Measurements from ENCODE around the gene ACTR1A. TPM values are rescaled to one million over a fixed set of nuclear protein-coding genes. Genes with fewer than 3 reads are reported as not detected.
"Not testable (repeated sequence)": the region's sequence is repeated elsewhere in the genome, so short reads cannot be mapped to it uniquely, and the experiment has no call there.

Gene ACTR1A
- total and polyA plus RNA-seq, 2 donors: 60.2 to 63.7 TPM

DNA sequence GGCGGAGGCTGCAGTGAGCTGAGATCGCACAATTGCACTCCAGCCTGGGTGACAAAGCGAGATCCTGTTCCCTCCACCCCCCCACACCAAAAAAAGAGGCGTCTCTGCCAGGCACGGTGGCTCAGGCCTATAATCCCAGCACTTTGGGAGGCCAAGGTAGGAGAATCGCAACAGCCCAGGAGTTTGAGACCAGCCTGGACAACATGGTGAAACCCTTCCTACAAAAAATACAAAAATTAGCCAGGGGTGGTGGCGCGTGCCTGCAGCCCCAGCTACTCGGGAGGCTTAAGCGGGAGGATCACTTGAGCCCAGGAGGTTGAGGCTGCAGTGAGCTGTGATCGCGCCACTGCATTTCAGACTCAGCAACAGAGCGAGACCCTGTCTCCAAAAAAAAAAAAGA is 1.8 kb downstream of the ACTR1A start:
- peaks cover 10 to 23% of the 10 kb centered on the region in 2 donors for H3K4me1 ChIP-seq (ENCODE audit: control insufficient read depth in 2 of 2, insufficient read depth in 2 of 2, low read length in 2 of 2)
- 99% methylated on average over 13 of the region's 13 CpGs for WGBS

DNA sequence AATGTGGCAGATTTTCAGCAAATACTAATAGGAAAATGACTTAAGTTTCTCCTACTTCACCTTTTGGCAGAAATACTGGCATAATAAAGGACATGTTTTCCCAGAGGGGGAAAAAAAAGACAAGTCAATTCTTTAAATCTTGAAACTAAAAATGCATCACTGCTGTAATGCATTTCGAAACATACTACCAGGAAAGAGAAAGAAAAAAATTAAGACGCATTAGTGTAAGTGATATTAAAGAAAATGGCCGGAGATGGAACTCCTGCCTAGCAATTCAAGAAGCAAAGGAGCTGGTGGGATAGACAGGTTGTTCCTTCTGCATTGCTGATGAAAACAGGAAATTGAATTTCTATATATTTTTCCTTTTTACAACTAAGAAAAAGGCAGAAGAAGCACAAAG is 3.2 kb downstream of the ACTR1A start:
- Histone ChIP-seq H3K4me3 (ENCODE audit: low read length in 2 of 2) (no peak overlapping the region), H3K9me3 (ENCODE audit: control insufficient read depth in 2 of 2, insufficient read depth in 1 of 2, low read length in 1 of 2) (peaks cover 1 to 3% of the 10 kb centered on the region in 2 donors), H3K27ac (ENCODE audit: low read depth in 1 of 2, low read length in 1 of 2) (no peak overlapping the region), H3K4me1 (ENCODE audit: control insufficient read depth in 2 of 2, insufficient read depth in 2 of 2, low read length in 2 of 2) (peaks cover 4 to 14% of the 10 kb centered on the region in 2 donors), H3K36me3 (ENCODE audit: control insufficient read depth in 2 of 2, insufficient read depth in 2 of 2, low read length in 1 of 2) (peaks cover 3 to 13% of the 10 kb centered on the region in 2 donors), H3K27me3 (ENCODE audit: control insufficient read depth in 2 of 2, insufficient read depth in 1 of 2, low read length in 1 of 2) (no peaks in the 10 kb centered on the region)
- 99% methylated on average over 3 of the region's 3 CpGs for WGBS
- no peak for DNase-seq (ENCODE audit: low read depth in 6 of 9, low spot score in 9 of 9)

More for the DNA sequence above, 1.8 kb downstream of the ACTR1A start:
- not testable (repeated sequence) for DNase-seq (ENCODE audit: low read depth in 6 of 9, low spot score in 9 of 9); H3K27me3 ChIP-seq (ENCODE audit: control insufficient read depth in 2 of 2, insufficient read depth in 1 of 2, low read length in 1 of 2); H3K9me3 ChIP-seq (ENCODE audit: control insufficient read depth in 2 of 2, insufficient read depth in 1 of 2, low read length in 1 of 2); H3K4me3 ChIP-seq (ENCODE audit: low read length in 2 of 2); H3K27ac ChIP-seq (ENCODE audit: low read depth in 1 of 2, low read length in 1 of 2)
- H3K36me3 ChIP-seq (ENCODE audit: control insufficient read depth in 2 of 2, insufficient read depth in 2 of 2, low read length in 1 of 2): peaks cover 3 to 13% of the 10 kb centered on the region in 2 donors

DNA sequence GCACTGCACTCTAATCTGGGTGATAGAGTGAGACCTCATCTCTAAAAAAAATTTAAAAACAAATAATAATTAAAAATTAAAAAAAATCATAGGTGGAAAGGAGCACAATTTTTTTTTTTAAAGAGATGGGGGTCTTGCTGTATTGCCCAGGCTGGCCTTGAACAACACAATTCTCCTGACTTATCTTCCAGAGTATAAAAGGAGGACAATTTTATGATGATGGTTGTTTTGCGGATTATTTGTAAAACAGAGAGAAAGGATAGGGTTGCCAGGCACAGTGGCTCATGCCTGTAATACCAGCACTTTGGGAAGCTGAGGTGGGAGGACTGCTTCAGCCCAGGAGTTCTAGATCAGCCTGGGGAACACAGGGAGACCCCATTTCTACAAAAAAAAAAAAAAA is 5.0 kb downstream of the ACTR1A start:
- Histone ChIP-seq H3K36me3 (ENCODE audit: control insufficient read depth in 2 of 2, insufficient read depth in 2 of 2, low read length in 1 of 2) (peaks cover 3 to 14% of the 10 kb centered on the region in 2 donors), H3K4me1 (ENCODE audit: control insufficient read depth in 2 of 2, insufficient read depth in 2 of 2, low read length in 2 of 2) (peaks cover 4 to 10% of the 10 kb centered on the region in 2 donors), H3K9me3 (ENCODE audit: control insufficient read depth in 2 of 2, insufficient read depth in 1 of 2, low read length in 1 of 2) (peaks cover 1 to 3% of the 10 kb centered on the region in 2 donors), H3K27ac (ENCODE audit: low read depth in 1 of 2, low read length in 1 of 2) (no peak overlapping the region), H3K4me3 (ENCODE audit: low read length in 2 of 2) (no peak overlapping the region), H3K27me3 (ENCODE audit: control insufficient read depth in 2 of 2, insufficient read depth in 1 of 2, low read length in 1 of 2) (no peaks in the 10 kb centered on the region)
- no peak for DNase-seq (ENCODE audit: low read depth in 6 of 9, low spot score in 9 of 9)
- WGBS: 98% methylated on average over 1 of the region's 1 CpG

DNA sequence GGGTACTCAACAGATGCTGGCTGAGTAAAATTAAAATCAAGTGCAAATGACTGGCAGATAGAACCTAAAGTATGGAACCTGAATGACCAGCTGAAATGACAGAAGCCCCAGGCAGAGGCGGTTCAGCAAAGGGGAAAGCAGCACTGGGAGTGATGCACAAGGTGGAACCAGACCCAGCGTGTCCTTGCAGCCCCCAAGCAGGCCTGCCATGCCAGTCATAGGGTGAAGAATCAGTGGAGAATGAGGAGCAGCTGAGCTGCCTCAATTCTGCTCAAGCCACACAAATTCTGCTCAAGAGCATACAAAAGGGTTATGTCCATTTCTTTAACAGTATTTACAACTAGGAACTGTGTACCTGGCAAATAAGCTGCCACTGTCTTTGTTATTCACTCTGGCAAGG is 8.7 kb downstream of the ACTR1A start:
- 98% methylated on average over 2 of the region's 2 CpGs for WGBS

DNA sequence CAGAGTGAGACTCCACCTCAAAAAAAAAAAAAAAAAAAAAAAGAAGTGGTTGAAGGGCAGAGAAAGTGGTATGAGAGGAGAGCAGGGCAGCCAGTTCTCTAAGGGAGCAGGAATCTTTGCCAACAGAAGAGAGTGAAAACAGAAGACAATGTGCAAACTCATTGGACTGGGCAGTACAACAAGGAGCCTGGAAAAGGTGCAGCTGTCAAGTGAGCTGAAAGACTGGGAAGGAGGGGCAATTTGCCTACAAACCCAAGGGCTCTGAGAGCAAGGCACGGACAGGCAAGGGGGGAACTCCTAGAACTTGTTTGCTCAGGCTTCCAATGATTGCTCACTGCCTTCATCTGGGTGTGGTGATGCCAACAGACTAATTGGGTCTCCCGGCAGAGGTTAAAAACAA is 9.5 kb downstream of the ACTR1A start:
- H3K9me3 ChIP-seq (ENCODE audit: control insufficient read depth in 2 of 2, insufficient read depth in 1 of 2, low read length in 1 of 2): no peaks in the 10 kb centered on the region
- DNase-seq (ENCODE audit: low read depth in 6 of 9, low spot score in 9 of 9): no peak
- 92% methylated on average over 2 of the region's 2 CpGs for WGBS
- peaks cover 30 to 40% of the 10 kb centered on the region in 2 donors for H3K36me3 ChIP-seq (ENCODE audit: control insufficient read depth in 2 of 2, insufficient read depth in 2 of 2, low read length in 1 of 2)
- H3K27me3 ChIP-seq (ENCODE audit: control insufficient read depth in 2 of 2, insufficient read depth in 1 of 2, low read length in 1 of 2): no peaks in the 10 kb centered on the region
- H3K27ac ChIP-seq (ENCODE audit: low read depth in 1 of 2, low read length in 1 of 2): no peak overlapping the region
- H3K4me3 ChIP-seq (ENCODE audit: low read length in 2 of 2): no peak overlapping the region
- H3K4me1 ChIP-seq (ENCODE audit: control insufficient read depth in 2 of 2, insufficient read depth in 2 of 2, low read length in 2 of 2): no peaks in the 10 kb centered on the region

More for the DNA sequence above, 8.7 kb downstream of the ACTR1A start:
- no peak overlapping the region for H3K4me3 ChIP-seq (ENCODE audit: low read length in 2 of 2)
- H3K27me3 ChIP-seq (ENCODE audit: control insufficient read depth in 2 of 2, insufficient read depth in 1 of 2, low read length in 1 of 2): no peaks in the 10 kb centered on the region
- H3K4me1 ChIP-seq (ENCODE audit: control insufficient read depth in 2 of 2, insufficient read depth in 2 of 2, low read length in 2 of 2): no peaks in the 10 kb centered on the region
- DNase-seq (ENCODE audit: low read depth in 6 of 9, low spot score in 9 of 9): no peak
- no peaks in the 10 kb centered on the region for H3K9me3 ChIP-seq (ENCODE audit: control insufficient read depth in 2 of 2, insufficient read depth in 1 of 2, low read length in 1 of 2)
- H3K36me3 ChIP-seq (ENCODE audit: control insufficient read depth in 2 of 2, insufficient read depth in 2 of 2, low read length in 1 of 2): peaks cover 22 to 32% of the 10 kb centered on the region in 2 donors
- no peak overlapping the region for H3K27ac ChIP-seq (ENCODE audit: low read depth in 1 of 2, low read length in 1 of 2)

DNA sequence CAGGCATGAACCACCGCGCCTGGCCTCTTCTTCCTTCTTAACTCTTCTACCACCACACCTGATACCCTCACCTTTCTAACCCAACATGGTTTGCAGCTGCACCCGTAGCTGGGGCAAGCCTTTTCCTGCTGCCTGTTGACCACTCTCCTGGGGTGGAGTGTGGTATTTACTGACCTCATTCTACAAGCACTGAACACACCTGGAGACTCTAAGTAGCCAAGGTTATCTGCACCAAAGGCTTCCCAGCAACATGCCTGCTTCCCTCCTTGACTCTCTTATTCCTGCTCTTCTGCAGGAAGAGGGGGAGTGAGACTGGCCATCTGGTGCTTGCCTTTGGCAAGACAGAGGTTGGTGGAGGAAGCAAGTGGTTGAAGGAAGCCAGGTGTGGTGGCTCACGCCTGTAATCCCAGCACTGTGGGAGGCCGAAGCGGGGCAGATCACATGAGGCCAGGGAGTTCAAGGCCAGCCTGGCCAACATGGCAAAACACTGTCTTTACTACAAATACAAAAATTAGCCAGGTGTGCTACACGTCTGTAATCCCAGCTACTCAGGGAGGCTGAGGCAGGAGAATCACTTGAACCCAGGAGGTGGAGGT is 10.1 kb downstream of the ACTR1A start:
- Histone ChIP-seq H3K36me3 (ENCODE audit: control insufficient read depth in 2 of 2, insufficient read depth in 2 of 2, low read length in 1 of 2) (peaks cover 34 to 45% of the 10 kb centered on the region in 2 donors), H3K9me3 (ENCODE audit: control insufficient read depth in 2 of 2, insufficient read depth in 1 of 2, low read length in 1 of 2) (no peaks in the 10 kb centered on the region), H3K4me1 (ENCODE audit: control insufficient read depth in 2 of 2, insufficient read depth in 2 of 2, low read length in 2 of 2) (no peaks in the 10 kb centered on the region), H3K27me3 (ENCODE audit: control insufficient read depth in 2 of 2, insufficient read depth in 1 of 2, low read length in 1 of 2) (no peaks in the 10 kb centered on the region), H3K4me3 (ENCODE audit: low read length in 2 of 2) (no peak overlapping the region), H3K27ac (ENCODE audit: low read depth in 1 of 2, low read length in 1 of 2) (no peak overlapping the region)
- DNase-seq (ENCODE audit: low read depth in 6 of 9, low spot score in 9 of 9): no peak
- WGBS: 98% methylated on average over 7 of the region's 7 CpGs

DNA sequence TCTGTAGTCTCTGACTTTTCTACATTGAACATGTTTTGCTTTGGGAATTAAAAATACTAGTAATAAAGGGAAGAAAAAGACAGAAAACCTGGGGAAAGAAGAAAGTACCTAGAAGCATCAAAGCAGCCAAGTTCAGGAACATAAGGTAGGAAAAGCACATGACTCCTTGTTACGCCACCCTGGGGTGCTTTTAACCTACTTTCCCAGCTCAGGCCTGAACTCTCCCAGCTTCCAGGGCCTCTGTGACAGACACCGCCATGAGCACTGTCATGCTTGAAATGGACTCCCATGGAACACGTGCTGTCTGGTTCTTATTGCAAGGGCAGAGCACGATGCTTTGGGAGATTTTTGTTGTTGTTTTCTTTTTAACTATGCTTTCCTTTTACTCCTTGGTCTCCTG is 11.4 kb downstream of the ACTR1A start:
- H3K27ac ChIP-seq (ENCODE audit: low read depth in 1 of 2, low read length in 1 of 2): no peak overlapping the region
- H3K4me3 ChIP-seq (ENCODE audit: low read length in 2 of 2): no peak overlapping the region
- H3K27me3 ChIP-seq (ENCODE audit: control insufficient read depth in 2 of 2, insufficient read depth in 1 of 2, low read length in 1 of 2): no peaks in the 10 kb centered on the region
- 97% methylated on average over 4 of the region's 4 CpGs for WGBS
- no peaks in the 10 kb centered on the region for H3K4me1 ChIP-seq (ENCODE audit: control insufficient read depth in 2 of 2, insufficient read depth in 2 of 2, low read length in 2 of 2)
- H3K36me3 ChIP-seq (ENCODE audit: control insufficient read depth in 2 of 2, insufficient read depth in 2 of 2, low read length in 1 of 2): peaks cover 44 to 57% of the 10 kb centered on the region in 2 donors
- H3K9me3 ChIP-seq (ENCODE audit: control insufficient read depth in 2 of 2, insufficient read depth in 1 of 2, low read length in 1 of 2): no peaks in the 10 kb centered on the region
- no peak for DNase-seq (ENCODE audit: low read depth in 6 of 9, low spot score in 9 of 9)

DNA sequence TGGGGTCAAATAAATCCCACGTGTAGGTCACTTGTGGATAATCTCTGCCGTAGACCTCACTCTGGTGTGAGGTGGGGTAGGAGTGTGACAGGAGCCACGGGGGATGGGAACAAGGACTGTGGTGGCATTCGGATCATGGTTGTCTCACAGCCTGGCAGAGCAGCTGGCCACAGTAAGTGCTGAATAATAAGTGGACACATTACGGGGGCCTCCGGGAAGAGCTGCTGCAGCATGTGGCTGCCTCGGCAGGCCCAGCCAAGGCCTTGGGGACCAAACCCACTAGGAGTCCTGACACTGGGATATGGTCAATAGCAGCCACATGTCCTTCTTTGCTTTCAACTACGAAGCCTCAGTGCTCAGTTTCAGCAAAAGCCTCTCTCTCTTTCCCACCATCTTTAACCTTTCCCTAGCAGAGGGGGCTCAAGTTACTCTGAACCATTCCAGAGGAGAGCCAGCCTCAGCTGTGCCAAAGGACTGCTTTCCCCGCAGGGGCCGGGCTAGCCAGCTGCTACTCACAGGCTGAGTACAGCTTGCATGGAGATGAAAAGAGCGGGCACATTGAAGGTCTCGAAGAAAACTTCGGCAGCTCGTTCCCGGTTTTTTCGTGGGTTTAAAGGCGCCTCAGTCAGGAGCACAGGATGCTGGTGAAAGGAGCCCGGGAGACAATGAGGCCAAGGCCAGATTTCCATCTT is 17.3 kb downstream of the ACTR1A start:
- Histone ChIP-seq H3K9me3 (ENCODE audit: control insufficient read depth in 2 of 2, insufficient read depth in 1 of 2, low read length in 1 of 2) (no peaks in the 10 kb centered on the region), H3K27me3 (ENCODE audit: control insufficient read depth in 2 of 2, insufficient read depth in 1 of 2, low read length in 1 of 2) (no peaks in the 10 kb centered on the region), H3K27ac (ENCODE audit: low read depth in 1 of 2, low read length in 1 of 2) (no peak overlapping the region), H3K4me3 (ENCODE audit: low read length in 2 of 2) (no peak overlapping the region), H3K4me1 (ENCODE audit: control insufficient read depth in 2 of 2, insufficient read depth in 2 of 2, low read length in 2 of 2) (no peaks in the 10 kb centered on the region), H3K36me3 (ENCODE audit: control insufficient read depth in 2 of 2, insufficient read depth in 2 of 2, low read length in 1 of 2) (peaks cover 86 to 93% of the 10 kb centered on the region in 2 donors)
- 96% methylated on average over 18 of the region's 18 CpGs for WGBS
- DNase-seq (ENCODE audit: low read depth in 6 of 9, low spot score in 9 of 9): no peak

DNA sequence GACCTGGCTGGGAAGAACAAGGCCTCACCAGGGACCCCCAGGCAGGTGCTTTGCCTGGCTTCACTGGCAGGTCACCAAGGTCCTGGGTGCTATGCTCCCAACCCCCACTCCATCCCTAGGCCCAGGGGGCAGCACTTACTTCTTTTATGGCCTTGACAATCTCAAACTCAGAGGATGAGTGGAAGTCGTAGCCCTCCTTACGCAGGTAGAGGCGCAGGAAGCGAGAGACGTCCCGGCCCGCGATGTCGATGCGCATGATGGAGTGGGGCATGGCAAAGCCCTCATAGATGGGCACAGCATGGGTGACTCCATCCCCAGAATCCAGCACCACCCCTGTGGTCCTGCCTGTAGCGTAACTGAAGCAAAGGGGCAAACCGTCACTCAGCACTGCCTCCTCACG is 18.5 kb downstream of the ACTR1A start:
- Histone ChIP-seq H3K4me1 (ENCODE audit: control insufficient read depth in 2 of 2, insufficient read depth in 2 of 2, low read length in 2 of 2) (no peaks in the 10 kb centered on the region), H3K4me3 (ENCODE audit: low read length in 2 of 2) (no peak overlapping the region), H3K27ac (ENCODE audit: low read depth in 1 of 2, low read length in 1 of 2) (no peak overlapping the region), H3K27me3 (ENCODE audit: control insufficient read depth in 2 of 2, insufficient read depth in 1 of 2, low read length in 1 of 2) (no peaks in the 10 kb centered on the region), H3K36me3 (ENCODE audit: control insufficient read depth in 2 of 2, insufficient read depth in 2 of 2, low read length in 1 of 2) (peaks cover 97 to 98% of the 10 kb centered on the region in 2 donors), H3K9me3 (ENCODE audit: control insufficient read depth in 2 of 2, insufficient read depth in 1 of 2, low read length in 1 of 2) (no peaks in the 10 kb centered on the region)
- no peak for DNase-seq (ENCODE audit: low read depth in 6 of 9, low spot score in 9 of 9)
- WGBS: 97% methylated on average over 13 of the region's 13 CpGs

Measured in thymus (tissue), 11 donors.